Glomerular visceral epithelial cell (primary cell): ENCODE results near the gene CXCL1.

Experiments
- DNase-seq: peaks from one replicate; pipeline ENCODE4 v3.0.0-alpha.2; 2016; ENCODE audit errors: extremely low spot score

The CXCL1 gene

GRCh38 chr4:73869130-73870055 lies at the start of gene CXCL1:
TSS of gene CXCL1 (plus strand) at chr4:73869393. CDS start at chr4:73869471, 78 bp downstream.
- peak; percentile 87 for DNase-seq

GRCh38 chr4:73821325-73821724 lies 47.9 kb upstream of the CXCL1 start:
- no peak for DNase-seq

- no peak for DNase-seq
Observed at GRCh38 chr4:73822389-73822788, 46.8 kb upstream of the CXCL1 start.

GRCh38 chr4:73822812-73823504 lies 46.2 kb upstream of the CXCL1 start:
- DNase-seq = no peak

GRCh38 chr4:73823760-73824159 lies 45.4 kb upstream of the CXCL1 start:
- DNase-seq = no peak

GRCh38 chr4:73828956-73829355 lies 40.2 kb upstream of the CXCL1 start:
- DNase-seq = peak; percentile 26

GRCh38 chr4:73831569-73831968 lies 37.6 kb upstream of the CXCL1 start:
- DNase-seq = peak; percentile 42

- peak; percentile 58 for DNase-seq
Observed at GRCh38 chr4:73832651-73833237, 36.4 kb upstream of the CXCL1 start.

GRCh38 chr4:73836373-73837279 lies 32.6 kb upstream of the CXCL1 start, which contains the start of gene CXCL6:
TSS of gene CXCL6 (plus strand) at chr4:73836678. CDS start at chr4:73836751, 73 bp downstream.
- DNase-seq = peak; percentile 33

- no peak for DNase-seq
Observed at GRCh38 chr4:73839071-73839470, 30.1 kb upstream of the CXCL1 start.

GRCh38 chr4:73839715-73840114 lies 29.5 kb upstream of the CXCL1 start:
- DNase-seq = no peak

- DNase-seq = no peak
Observed at GRCh38 chr4:73841243-73841925, 27.8 kb upstream of the CXCL1 start.

- no peak for DNase-seq
Observed at GRCh38 chr4:73842696-73843095, 26.5 kb upstream of the CXCL1 start.

GRCh38 chr4:73843369-73843768 lies 25.8 kb upstream of the CXCL1 start:
- DNase-seq = peak; percentile 21

GRCh38 chr4:73844345-73844744 lies 24.8 kb upstream of the CXCL1 start:
- no peak for DNase-seq

GRCh38 chr4:73844806-73845205 lies 24.4 kb upstream of the CXCL1 start:
- no peak for DNase-seq

GRCh38 chr4:73847526-73848182 lies 21.5 kb upstream of the CXCL1 start:
- DNase-seq = no peak

GRCh38 chr4:73848183-73848777 lies 20.9 kb upstream of the CXCL1 start:
- DNase-seq = no peak

GRCh38 chr4:73850261-73850970 lies 18.8 kb upstream of the CXCL1 start:
- DNase-seq = no peak
